Ovary (tissue), 3 donors: ENCODE data around the gene VSTM2B.

Experiments
- EP300 ChIP-seq: sonication (generic); formaldehyde crosslinking; IDR thresholded peaks from one replicate; pipeline ENCODE4 v1.6.1; 2017; ENCODE audit warnings: antibody characterized with exemption
- POLR2A ChIP-seq: fragments of 450-650 bp; IDR thresholded peaks from one replicate; pipeline ENCODE4 v1.6.1; 2017; ENCODE audit warnings: antibody characterized with exemption, mild to moderate bottlenecking, moderate library complexity
- TF ChIP-seq, protein P1 (sequence below), 3 donors: fragments of 450-650 bp in 2 of 3; fragments of 200-600 bp in 1 of 3; IDR thresholded peaks; one replicate each; pipeline versions ENCODE4 v1.5.1 to v1.8.0; 2016 to 2022; ENCODE audit warnings: antibody characterized with exemption in 3 of 3, mild to moderate bottlenecking in 1 of 3
- donor health status: DM: no; HTN: no; CAD: no.

GRCh38 chr19:29488316-29488715 lies 37.5 kb upstream of the VSTM2B start:
- TF ChIP-seq, protein P1, sequence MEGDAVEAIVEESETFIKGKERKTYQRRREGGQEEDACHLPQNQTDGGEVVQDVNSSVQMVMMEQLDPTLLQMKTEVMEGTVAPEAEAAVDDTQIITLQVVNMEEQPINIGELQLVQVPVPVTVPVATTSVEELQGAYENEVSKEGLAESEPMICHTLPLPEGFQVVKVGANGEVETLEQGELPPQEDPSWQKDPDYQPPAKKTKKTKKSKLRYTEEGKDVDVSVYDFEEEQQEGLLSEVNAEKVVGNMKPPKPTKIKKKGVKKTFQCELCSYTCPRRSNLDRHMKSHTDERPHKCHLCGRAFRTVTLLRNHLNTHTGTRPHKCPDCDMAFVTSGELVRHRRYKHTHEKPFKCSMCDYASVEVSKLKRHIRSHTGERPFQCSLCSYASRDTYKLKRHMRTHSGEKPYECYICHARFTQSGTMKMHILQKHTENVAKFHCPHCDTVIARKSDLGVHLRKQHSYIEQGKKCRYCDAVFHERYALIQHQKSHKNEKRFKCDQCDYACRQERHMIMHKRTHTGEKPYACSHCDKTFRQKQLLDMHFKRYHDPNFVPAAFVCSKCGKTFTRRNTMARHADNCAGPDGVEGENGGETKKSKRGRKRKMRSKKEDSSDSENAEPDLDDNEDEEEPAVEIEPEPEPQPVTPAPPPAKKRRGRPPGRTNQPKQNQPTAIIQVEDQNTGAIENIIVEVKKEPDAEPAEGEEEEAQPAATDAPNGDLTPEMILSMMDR (IDR thresholded peaks at IDR 0.05) = no peak
- no peak for TF ChIP-seq EP300
- TF ChIP-seq POLR2A = no peak
